HG03060 (cell line): Measurements from ENCODE around the gene DHCR24.

Source experiments
- ATAC-seq: cut with Tn5 transposase; IDR thresholded peaks from one replicate; pipeline ENCODE4 v1.9.1; 2021; ENCODE audit warnings: low read depth, moderate number of reproducible peaks; ENCODE audit not compliant: unreplicated experiment

DHCR24 gene

DNA sequence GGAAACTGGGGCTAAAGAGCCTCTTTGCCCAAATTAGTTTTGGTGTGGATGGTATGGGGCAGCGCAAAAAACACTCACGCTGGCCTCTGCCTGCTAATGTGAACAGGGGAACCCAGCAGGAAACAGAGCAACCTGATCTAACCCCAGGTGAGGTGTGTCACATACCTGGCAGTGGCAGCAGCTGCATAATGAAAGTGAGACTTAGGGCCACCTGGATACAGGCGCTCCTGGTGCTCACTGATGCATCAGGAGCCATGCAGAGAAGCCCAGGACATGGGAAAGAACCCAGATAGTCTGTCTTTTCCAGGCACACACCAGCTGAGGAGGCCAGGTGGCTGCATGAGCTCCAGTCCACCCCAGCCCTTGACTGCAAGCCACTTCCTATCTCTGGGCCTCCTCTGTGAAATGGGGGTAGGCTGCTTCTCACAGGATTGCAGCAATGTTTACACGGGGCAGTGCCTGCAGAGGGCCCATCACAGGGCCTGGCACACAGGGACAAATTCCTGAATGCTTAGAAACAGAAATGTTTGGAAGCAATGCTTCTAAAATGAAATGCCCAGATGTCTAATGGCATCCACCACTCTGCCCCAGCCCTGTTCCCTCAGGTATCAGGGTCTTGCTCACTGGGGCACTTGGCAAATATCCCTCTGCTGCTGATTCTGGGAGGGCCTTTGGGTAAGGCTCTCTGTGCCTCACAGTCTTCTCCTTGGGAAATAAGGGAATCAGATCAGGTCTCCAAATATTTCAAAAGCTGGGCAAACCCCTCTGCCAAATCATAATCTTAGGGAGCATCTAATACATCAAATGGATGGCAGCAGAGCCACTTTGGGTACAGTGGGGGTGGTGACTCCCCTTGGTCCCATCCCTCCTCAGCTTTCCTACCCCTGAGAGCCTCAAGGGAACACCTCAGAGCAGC lies 19.9 kb downstream of the DHCR24 start:
- ATAC-seq, result no peak

- ATAC-seq, result no peak
These were observed 21.5 kb downstream of the DHCR24 start for GRCh38 chr1:54865238-54866073.

GRCh38 chr1:54864460-54865208 lies 22.4 kb downstream of the DHCR24 start:
- ATAC-seq, result no peak

DNA sequence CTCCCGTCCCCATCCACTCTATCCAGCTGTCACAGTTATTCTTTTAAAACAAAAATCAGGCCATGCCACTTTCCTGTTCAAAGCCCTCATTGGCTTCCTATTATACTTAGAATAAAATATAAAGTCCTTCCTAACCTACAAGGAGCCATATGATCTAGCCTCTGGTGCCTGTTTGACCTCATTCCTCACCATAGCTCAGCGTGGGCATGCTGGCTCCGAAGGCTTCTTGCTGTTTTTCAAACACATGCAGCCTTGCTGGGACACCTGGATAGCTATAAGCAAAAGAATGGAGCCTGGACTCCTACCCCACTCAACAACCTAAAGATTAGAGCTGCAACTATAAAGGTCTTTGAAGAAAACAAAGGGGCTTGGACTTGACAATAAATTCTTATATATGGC lies 23.7 kb downstream of the DHCR24 start:
- no peak for ATAC-seq

- ATAC-seq, result no peak
These were observed 25.8 kb downstream of the DHCR24 start for GRCh38 chr1:54861070-54861761.

GRCh38 chr1:54859700-54860391 lies 27.1 kb downstream of the DHCR24 start:
- no peak for ATAC-seq

DNA sequence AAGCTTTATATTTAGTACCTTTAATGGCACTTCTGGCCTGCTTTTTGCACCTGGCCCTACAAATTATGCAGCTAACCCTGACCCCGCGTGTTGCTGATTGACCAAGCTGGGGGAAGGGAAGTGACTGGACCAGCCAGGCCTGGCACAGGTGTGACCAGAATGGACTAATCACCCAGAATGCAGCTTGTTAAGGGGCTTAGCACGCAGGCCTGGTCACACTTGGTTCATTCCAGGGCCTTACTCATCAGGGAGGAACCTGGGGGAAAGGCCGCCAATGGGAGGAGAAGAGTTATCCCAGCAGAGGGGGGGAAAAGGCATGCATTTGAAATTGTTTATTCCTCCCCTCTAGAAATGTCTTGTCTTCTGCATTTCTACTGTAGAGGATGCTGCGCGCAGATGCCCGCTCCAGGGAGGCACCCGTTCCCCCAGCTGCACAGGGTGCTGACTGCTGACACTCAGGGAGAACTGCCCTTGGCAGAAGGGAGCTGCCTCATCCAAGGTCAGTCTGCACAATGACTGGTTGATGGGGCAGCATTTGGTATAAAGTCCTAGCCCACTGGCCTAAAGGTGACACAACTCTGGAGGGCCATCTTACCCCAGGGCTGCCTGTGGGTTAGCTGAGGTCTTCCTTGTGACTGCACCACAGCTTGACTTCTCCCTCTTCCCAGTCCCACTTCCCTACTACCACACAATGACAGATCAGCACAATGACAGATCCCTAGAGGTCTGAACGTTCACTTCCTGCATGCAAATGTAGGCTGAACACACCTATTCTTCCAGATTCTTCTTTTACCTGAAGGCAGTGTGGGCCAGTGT lies 29.0 kb downstream of the DHCR24 start:
- no peak for ATAC-seq

GRCh38 chr1:54857141-54857540 lies 29.9 kb downstream of the DHCR24 start:
- no peak for ATAC-seq

DNA sequence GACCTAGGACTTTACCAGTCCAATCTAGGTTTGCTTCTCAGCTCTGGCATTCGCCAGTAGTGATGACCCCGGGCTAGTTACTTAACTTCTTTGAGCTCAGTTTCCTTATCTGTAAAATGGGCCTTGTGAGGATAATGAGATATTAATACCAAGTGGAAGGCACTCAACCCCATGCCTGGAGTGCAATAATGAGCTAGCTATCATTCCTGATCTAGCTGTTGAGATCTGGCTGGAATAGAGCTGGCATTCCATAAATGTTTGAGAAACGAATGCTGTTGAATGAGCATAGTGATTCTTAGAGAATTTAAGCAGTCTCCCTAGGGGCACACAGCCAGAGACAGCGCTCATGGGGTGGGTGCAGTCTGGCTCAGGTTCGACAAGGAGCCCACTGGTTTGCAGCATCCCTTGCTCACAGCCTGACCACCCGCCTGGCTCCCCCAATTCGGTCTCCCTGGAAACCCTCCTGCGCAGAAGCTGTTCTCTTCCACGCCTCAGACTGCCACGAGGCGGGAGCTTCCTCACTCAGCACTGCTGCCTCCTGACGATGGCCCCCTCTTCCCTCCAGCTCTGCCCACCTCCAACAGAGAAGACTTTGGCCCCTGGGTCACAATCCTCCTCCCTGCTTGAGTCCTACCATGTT lies 32.5 kb downstream of the DHCR24 start:
- no peak for ATAC-seq

DNA sequence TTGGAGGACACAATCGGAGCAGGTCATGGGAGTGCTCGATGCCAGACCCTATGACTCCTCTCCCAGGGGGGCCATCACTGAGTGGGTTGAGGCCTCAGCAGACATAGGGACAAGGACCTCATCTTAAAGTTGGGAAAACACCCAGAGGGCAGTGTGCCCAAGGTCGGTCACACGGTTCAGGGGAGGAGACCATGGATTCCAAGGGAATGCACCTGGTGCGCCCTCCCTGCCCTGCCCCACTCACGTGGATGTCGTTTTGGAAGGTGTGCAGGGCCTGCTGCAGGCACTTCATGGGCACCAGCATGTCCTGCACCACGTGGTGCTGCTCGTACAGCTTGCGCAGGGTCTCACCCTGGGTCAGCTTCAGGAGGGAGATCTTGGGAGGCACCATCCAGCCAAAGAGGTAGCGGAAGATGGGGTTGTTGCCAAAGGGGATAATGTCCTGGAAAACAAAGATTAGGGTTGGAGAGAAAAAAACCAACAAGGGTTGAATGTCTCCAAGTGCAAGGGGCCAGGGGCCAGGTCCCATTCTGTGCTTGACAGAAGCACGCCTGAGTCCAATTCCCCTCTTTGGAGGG lies 33.1 kb downstream of the DHCR24 start:
- ATAC-seq, result no peak

- ATAC-seq, result no peak
These were observed 33.8 kb downstream of the DHCR24 start for GRCh38 chr1:54853096-54853792.

DNA sequence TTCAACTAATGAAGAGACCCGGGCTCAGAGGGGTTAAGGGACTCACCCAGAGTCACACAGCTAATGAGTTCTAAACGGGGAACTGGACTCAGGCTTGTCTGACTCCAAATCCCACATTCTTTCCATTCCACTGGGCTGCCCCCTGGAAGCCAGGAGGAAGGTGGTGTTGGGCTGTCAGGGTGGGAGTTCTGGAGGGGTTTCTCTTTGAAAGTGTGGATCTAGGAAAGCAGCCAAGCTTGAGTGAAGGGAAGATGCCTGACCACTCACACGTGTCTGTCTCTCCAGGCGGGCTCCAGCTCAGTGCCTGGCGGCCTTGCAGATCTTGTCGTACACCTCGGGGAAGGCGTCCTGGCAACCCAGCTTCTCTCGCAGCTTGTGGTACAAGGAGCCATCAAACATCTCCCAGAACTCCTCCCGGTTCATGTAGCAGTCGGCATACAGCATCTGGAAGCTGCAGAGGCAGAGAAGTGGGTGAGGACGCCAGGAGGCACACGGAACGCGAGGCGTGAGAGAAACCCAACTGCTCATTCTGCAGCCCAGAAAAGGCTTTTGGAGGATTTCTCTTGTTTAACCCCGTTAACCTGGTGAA lies 35.0 kb downstream of the DHCR24 start:
- no peak for ATAC-seq

DNA sequence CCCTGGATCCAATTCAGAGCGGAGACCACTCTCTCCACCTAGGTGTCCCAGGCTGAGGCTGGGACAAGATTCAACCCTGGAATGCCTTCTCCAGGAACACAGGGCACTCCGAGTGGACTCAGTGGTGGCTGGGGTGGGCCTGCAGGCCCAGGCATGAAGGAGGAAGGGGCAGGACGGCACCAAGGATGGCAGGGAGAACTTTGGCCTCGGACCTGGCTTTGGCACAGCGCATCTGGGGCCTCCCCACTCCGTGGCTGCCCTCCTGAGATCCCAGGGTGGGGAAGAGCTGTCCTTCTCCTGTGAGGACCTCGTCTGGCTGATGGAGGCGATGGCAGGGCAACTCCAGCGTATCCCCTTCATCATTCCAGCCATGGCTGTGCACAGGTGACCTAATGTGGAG lies 35.6 kb downstream of the DHCR24 start:
- no peak for ATAC-seq

DNA sequence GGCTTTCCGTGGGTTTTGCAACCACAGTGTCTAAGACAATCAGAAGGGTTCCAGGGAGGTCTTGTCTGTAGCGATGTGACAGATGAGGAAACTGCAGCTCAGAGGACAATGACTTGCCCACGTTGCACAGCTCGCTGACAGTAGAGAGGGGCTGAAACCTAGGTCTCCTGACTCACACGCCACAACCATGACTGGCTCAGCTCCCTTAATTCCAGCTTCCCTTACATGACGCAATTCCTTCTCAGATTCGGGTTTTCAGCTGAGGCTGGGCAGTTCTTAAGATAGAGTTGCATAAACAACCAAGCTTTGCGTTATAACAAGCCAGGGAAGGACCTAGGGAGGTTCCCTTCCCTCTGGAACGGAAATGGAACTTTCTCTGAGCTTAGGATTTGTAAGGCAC lies 36.3 kb downstream of the DHCR24 start:
- ATAC-seq, result no peak

DNA sequence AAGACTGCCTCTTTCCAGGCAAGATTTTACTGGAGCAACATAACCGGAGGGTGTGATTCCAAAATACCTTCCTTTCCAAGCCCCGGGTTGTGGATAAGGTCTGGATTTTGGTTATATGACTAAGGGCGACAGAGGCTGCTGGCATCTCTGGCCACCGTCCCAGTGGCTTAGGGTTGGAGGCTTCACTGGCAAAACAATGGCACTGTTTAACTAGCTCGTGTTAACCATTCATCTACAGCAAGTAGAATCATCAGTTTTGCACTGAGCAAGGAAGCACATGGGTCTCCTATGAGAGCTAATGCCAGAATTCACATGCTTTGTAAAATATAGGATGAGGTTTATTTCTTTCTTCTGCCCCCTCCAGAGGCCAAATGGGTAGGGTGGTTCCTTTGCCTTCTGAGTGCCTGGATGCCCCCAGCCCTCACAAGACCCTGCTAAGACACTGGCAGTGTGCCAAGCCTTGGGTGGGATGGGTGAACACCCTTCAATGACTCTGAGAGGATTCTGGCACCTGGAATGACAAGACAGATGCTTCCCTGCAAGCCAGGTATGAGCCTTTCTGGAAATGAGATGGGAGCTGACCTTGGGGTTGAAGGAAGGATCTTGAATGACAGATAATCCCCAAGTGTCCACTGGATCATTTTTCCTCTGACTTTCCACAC lies 36.8 kb downstream of the DHCR24 start:
- ATAC-seq, result no peak

GRCh38 chr1:54849219-54850068 lies 37.6 kb downstream of the DHCR24 start:
- ATAC-seq, result no peak
